Tibial nerve (tissue), 4 donors: ENCODE data around the gene TREX2. TPM values are rescaled to one million over a fixed set of nuclear protein-coding genes. Genes with fewer than 3 reads are reported as not detected.

Source experiments
- DNase-seq, 2 donors: peaks; one replicate each; pipeline ENCODE4 v3.0.0-alpha.2; 2019; ENCODE audit warnings: low spot score in 2 of 2
- H3K27ac ChIP-seq, 4 donors: fragments of 200-600 bp; sonication (generic) in 3 of 4; one replicate each; pipeline ENCODE4 v1.5.1; 2017 to 2019; ENCODE audit warnings: mild to moderate bottlenecking in 1 of 4
- H3K27me3 ChIP-seq, 2 donors: fragments of 200-600 bp; sonication (generic) in 1 of 2; one replicate each; pipeline versions ENCODE4 v1.5.1 to v1.6.0; 2017 to 2019
- H3K36me3 ChIP-seq, 3 donors: fragments of 200-600 bp; sonication (generic); one replicate each; pipeline ENCODE4 v1.5.1; 2018 to 2019
- H3K4me1 ChIP-seq, 4 donors: fragments of 200-600 bp; sonication (generic) in 3 of 4; one replicate each; pipeline ENCODE4 v1.5.1; 2017 to 2019
- H3K4me3 ChIP-seq, 4 donors: fragments of 200-600 bp; sonication (generic) in 3 of 4; one replicate each; pipeline ENCODE4 v1.5.1; 2017 to 2019; ENCODE audit warnings: mild to moderate bottlenecking in 1 of 4, moderate library complexity in 1 of 4
- H3K9me3 ChIP-seq, 4 donors: fragments of 200-600 bp; sonication (generic) in 3 of 4; one replicate each; pipeline ENCODE4 v1.5.1; 2017 to 2019
- CTCF ChIP-seq, 5 experiments: fragments of 200-600 bp in 3 of 5; fragments of 450-650 bp in 2 of 5; sonication (generic) in 3 of 5; IDR thresholded peaks; one replicate each; pipeline ENCODE4 v1.5.1; 2016 to 2019; ENCODE audit warnings: antibody characterized with exemption in 5 of 5, mild to moderate bottlenecking in 3 of 5, moderate library complexity in 2 of 5
- EP300 ChIP-seq, 2 donors: sonication (generic); formaldehyde crosslinking; IDR thresholded peaks; one replicate each; pipeline ENCODE4 v1.6.1; 2017; ENCODE audit warnings: antibody characterized with exemption in 2 of 2, mild to moderate bottlenecking in 1 of 2
- POLR2A ChIP-seq, 2 donors: fragments of 450-650 bp; IDR thresholded peaks; one replicate each; pipeline ENCODE4 v1.6.1; 2017; ENCODE audit warnings: antibody characterized with exemption in 2 of 2, mild to moderate bottlenecking in 2 of 2, moderate library complexity in 2 of 2
- WGBS, 2 donors: methylation state at CpG; one replicate each; pipeline ENCODE4 v1.1.5; 2018; 5-methylcytosine and 5-hydroxymethylcytosine counted together
- total RNA-seq, 4 donors: library from RNA; depleted of rRNA; stranded (reverse); fragments of >200 nt; gene quantifications; one replicate each; pipeline ENCODE4 v1.1.0, GENCODE V29; 2016

TREX2 gene
- total RNA-seq, 4 donors from 2014 or later: 1.5 to 4.4 (median 3.3) TPM

DNA sequence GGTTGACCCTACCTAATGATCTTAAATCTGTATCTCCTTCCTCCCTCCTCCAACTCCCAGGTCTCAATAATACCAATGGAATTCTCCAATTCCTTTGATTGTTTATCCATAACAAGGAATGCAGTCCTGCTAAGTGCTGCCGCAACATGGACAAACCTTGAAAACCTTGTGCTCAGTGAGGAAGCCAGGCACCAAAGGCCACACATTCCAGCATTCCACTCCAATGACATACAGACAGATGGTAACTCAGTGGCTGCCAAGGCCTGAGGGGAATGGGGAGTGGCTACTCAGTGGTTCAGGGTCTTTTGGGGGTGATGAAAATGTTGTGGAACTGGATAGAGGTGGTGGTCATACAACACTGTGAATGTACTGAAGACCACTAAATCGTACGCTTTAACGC is 14.1 kb upstream of the TREX2 start:
- 80 to 84% methylated on average over 4 of the region's 4 CpGs for WGBS, 2 donors
- Histone ChIP-seq H3K4me1 (no peaks in the 10 kb centered on the region), H3K27me3 (no peaks in the 10 kb centered on the region), H3K4me3 (no peak overlapping the region), H3K27ac (no peak overlapping the region), H3K9me3 (no peaks in the 10 kb centered on the region), H3K36me3 (peaks cover 0 to 41% (median 0%) of the 10 kb centered on the region in 3 donors)
- TF ChIP-seq POLR2A (IDR thresholded peaks at IDR 0.05) (no peak), EP300 (IDR thresholded peaks at IDR 0.05) (no peak), CTCF (IDR thresholded peaks at IDR 0.05) (no peak)
- DNase-seq: no peak

GRCh38 chrX:153458476-153458875 is 12.6 kb upstream of the TREX2 start:
- TF ChIP-seq CTCF (IDR thresholded peaks at IDR 0.05): no peak
- no peak for TF ChIP-seq POLR2A (IDR thresholded peaks at IDR 0.05)
- no peak for TF ChIP-seq EP300 (IDR thresholded peaks at IDR 0.05)

GRCh38 chrX:153457827-153458466 is 12.1 kb upstream of the TREX2 start:
- Histone ChIP-seq H3K27ac (no peak overlapping the region), H3K4me1 (no peaks in the 10 kb centered on the region), H3K27me3 (no peaks in the 10 kb centered on the region), H3K4me3 (no peak overlapping the region), H3K9me3 (no peaks in the 10 kb centered on the region), H3K36me3 (peaks cover 0 to 46% (median 0%) of the 10 kb centered on the region in 3 donors)
- DNase-seq: no peak
- WGBS, 2 donors: 86 to 95% methylated on average over 8 to 17 of the region's 17 CpGs
- TF ChIP-seq CTCF (IDR thresholded peaks at IDR 0.05): no peak

More at GRCh38 chrX:153458476-153458875, 12.6 kb upstream of the TREX2 start:
- DNase-seq: no peak
- H3K4me3 ChIP-seq: no peak overlapping the region
- no peaks in the 10 kb centered on the region for H3K9me3 ChIP-seq
- no peaks in the 10 kb centered on the region for H3K27me3 ChIP-seq
- 84 to 94% methylated on average over 4 of the region's 4 CpGs for WGBS, 2 donors
- no peak overlapping the region for H3K27ac ChIP-seq
- H3K4me1 ChIP-seq: no peaks in the 10 kb centered on the region
- H3K36me3 ChIP-seq: peaks cover 0 to 46% (median 0%) of the 10 kb centered on the region in 3 donors

DNA sequence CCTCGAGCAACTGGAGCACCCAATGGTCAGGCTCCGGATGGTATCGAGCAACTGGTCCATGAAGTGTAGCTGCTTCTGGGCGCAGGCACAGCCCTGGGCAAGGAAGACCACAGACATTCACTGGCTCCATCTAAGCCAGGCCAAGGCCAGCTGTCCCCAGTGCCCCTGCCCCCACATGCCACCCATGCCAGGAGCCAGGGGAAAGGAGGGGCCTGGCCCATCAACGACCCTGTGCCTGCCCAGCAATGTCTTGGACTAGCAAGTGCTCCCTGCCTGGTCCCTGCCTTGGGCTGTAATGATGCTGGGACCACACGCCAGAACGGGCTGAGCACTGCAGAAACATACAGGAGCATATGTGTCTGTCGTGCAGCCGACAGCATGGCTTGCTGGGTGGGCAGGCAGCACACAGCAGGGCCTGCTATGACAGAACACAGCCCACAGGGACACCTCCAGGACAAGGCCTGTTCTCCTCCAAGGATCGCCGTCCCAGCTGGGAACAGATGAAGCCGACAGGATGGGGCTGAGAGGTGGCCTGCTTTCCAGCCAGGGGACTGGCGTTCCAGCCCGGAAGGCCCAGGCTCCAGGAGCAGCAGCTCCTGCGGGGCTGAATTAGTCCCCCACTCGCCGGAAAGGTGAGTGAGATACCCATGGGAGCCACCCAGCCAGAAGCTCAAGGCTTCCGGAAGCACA is 11.4 kb upstream of the TREX2 start:
- 80 to 87% methylated on average over 1 to 15 of the region's 18 CpGs for WGBS, 2 donors

More for the DNA sequence above, 11.4 kb upstream of the TREX2 start:
- DNase-seq: no peak
- Histone ChIP-seq H3K4me3 (no peak overlapping the region), H3K36me3 (peaks cover 0 to 41% (median 0%) of the 10 kb centered on the region in 3 donors), H3K4me1 (no peaks in the 10 kb centered on the region), H3K9me3 (no peaks in the 10 kb centered on the region), H3K27ac (no peak overlapping the region), H3K27me3 (no peaks in the 10 kb centered on the region)
- no peak for TF ChIP-seq POLR2A (IDR thresholded peaks at IDR 0.05)
- no peak for TF ChIP-seq CTCF (IDR thresholded peaks at IDR 0.05)
- TF ChIP-seq EP300 (IDR thresholded peaks at IDR 0.05): no peak
